ENCODE data around the gene NOTCH2.

NOTCH2 gene

GRCh38 chr1:119946724-119947123 lies 122.7 kb downstream of the NOTCH2 start:
- Histone ChIP-seq H3K36me3 (ENCODE audit: low read depth) (peaks cover 47% of the 10 kb centered on the region), H3K27ac (ENCODE audit: poor library complexity, severe bottlenecking) (no peak overlapping the region), H3K27me3 (ENCODE audit: insufficient read depth, poor library complexity, severe bottlenecking) (no peaks in the 10 kb centered on the region), H3K4me1 (ENCODE audit: insufficient read depth, poor library complexity, severe bottlenecking) (peaks cover 3% of the 10 kb centered on the region), H3K9me3 (ENCODE audit: severe bottlenecking) (no peaks in the 10 kb centered on the region), H3K4me3 (ENCODE audit: severe bottlenecking) (no peak overlapping the region)
- TF ChIP-seq, protein P1, sequence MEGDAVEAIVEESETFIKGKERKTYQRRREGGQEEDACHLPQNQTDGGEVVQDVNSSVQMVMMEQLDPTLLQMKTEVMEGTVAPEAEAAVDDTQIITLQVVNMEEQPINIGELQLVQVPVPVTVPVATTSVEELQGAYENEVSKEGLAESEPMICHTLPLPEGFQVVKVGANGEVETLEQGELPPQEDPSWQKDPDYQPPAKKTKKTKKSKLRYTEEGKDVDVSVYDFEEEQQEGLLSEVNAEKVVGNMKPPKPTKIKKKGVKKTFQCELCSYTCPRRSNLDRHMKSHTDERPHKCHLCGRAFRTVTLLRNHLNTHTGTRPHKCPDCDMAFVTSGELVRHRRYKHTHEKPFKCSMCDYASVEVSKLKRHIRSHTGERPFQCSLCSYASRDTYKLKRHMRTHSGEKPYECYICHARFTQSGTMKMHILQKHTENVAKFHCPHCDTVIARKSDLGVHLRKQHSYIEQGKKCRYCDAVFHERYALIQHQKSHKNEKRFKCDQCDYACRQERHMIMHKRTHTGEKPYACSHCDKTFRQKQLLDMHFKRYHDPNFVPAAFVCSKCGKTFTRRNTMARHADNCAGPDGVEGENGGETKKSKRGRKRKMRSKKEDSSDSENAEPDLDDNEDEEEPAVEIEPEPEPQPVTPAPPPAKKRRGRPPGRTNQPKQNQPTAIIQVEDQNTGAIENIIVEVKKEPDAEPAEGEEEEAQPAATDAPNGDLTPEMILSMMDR (IDR thresholded peaks at IDR 0.05; ENCODE audit: poor library complexity, severe bottlenecking): no peak
- ATAC-seq (ENCODE audit: low read depth) (no peak), DNase-seq (ENCODE audit: low spot score) (no peak)

DNA sequence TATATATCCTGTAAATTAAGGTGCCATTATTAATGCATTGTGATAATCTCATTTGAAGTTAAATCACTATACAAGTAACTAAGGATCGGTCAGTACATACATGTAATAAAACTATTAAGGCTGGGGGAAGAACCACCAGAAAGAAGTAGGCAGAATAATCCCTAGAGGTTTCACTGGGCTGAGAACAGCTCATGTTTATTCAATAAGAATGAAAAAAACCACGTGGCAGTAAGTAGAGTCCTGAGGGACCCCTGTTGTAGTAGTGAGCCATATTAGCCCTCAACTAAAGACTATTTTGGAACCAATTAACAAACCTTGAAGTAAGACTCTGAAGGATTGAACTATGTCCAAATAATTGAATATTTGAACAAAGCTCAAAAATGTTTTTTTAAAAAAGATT lies 126.2 kb downstream of the NOTCH2 start:
- ATAC-seq (ENCODE audit: low read depth): no peak
- H3K4me1 ChIP-seq (ENCODE audit: insufficient read depth, poor library complexity, severe bottlenecking): peaks cover 3% of the 10 kb centered on the region
- no peak overlapping the region for H3K27ac ChIP-seq (ENCODE audit: poor library complexity, severe bottlenecking)
- H3K36me3 ChIP-seq (ENCODE audit: low read depth): peaks cover 62% of the 10 kb centered on the region
- DNase-seq (ENCODE audit: low spot score): no peak
- H3K9me3 ChIP-seq (ENCODE audit: severe bottlenecking): no peaks in the 10 kb centered on the region
- no peak overlapping the region for H3K4me3 ChIP-seq (ENCODE audit: severe bottlenecking)
- H3K27me3 ChIP-seq (ENCODE audit: insufficient read depth, poor library complexity, severe bottlenecking): no peaks in the 10 kb centered on the region
- TF ChIP-seq, protein P1 (IDR thresholded peaks at IDR 0.05; ENCODE audit: poor library complexity, severe bottlenecking): no peak

- TF ChIP-seq, protein P1 (IDR thresholded peaks at IDR 0.05; ENCODE audit: poor library complexity, severe bottlenecking): no peak
- ATAC-seq (ENCODE audit: low read depth) (no peak), DNase-seq (ENCODE audit: low spot score) (no peak)
- no peaks in the 10 kb centered on the region for H3K27me3 ChIP-seq (ENCODE audit: insufficient read depth, poor library complexity, severe bottlenecking)
- no peak overlapping the region for H3K4me3 ChIP-seq (ENCODE audit: severe bottlenecking)
- H3K36me3 ChIP-seq (ENCODE audit: low read depth): peaks cover 64% of the 10 kb centered on the region
- no peak overlapping the region for H3K27ac ChIP-seq (ENCODE audit: poor library complexity, severe bottlenecking)
- no peaks in the 10 kb centered on the region for H3K4me1 ChIP-seq (ENCODE audit: insufficient read depth, poor library complexity, severe bottlenecking)
- no peaks in the 10 kb centered on the region for H3K9me3 ChIP-seq (ENCODE audit: severe bottlenecking)
Observed at GRCh38 chr1:119941392-119941791, 128.1 kb downstream of the NOTCH2 start.

GRCh38 chr1:119940697-119941096 lies 128.8 kb downstream of the NOTCH2 start:
- TF ChIP-seq, protein P1 (IDR thresholded peaks at IDR 0.05; ENCODE audit: poor library complexity, severe bottlenecking): no peak
- H3K9me3 ChIP-seq (ENCODE audit: severe bottlenecking): no peaks in the 10 kb centered on the region

DNA sequence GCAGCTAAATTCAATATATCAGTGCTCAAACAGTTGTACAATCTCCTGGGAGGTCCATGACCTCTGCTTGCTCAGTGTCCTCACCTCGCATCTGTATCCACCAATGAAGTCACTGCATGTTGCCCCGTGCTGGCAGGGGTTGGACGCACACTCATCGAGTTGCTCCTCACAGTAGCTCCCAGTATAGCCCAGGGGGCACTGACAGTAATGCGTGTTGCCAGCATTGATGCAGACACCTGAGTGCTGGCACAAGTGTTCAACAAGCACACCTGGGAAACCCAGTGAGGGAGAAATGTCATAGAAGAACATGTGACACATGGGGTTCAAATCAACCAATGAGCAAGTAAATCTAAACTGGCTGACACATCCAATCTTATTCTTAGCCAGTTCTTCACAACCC lies 132.3 kb downstream of the NOTCH2 start:
- H3K4me1 ChIP-seq (ENCODE audit: insufficient read depth, poor library complexity, severe bottlenecking): no peaks in the 10 kb centered on the region
- peaks cover 91% of the 10 kb centered on the region for H3K36me3 ChIP-seq (ENCODE audit: low read depth)
- H3K9me3 ChIP-seq (ENCODE audit: severe bottlenecking): no peaks in the 10 kb centered on the region

More at GRCh38 chr1:119940697-119941096, 128.8 kb downstream of the NOTCH2 start:
- Histone ChIP-seq H3K4me3 (ENCODE audit: severe bottlenecking) (no peak overlapping the region), H3K4me1 (ENCODE audit: insufficient read depth, poor library complexity, severe bottlenecking) (no peaks in the 10 kb centered on the region), H3K27ac (ENCODE audit: poor library complexity, severe bottlenecking) (no peak overlapping the region), H3K27me3 (ENCODE audit: insufficient read depth, poor library complexity, severe bottlenecking) (no peaks in the 10 kb centered on the region), H3K36me3 (ENCODE audit: low read depth) (peaks cover 67% of the 10 kb centered on the region)
- no peak for DNase-seq (ENCODE audit: low spot score)
- no peak for ATAC-seq (ENCODE audit: low read depth)

More for the DNA sequence above, 132.3 kb downstream of the NOTCH2 start:
- H3K27me3 ChIP-seq (ENCODE audit: insufficient read depth, poor library complexity, severe bottlenecking): no peaks in the 10 kb centered on the region
- H3K27ac ChIP-seq (ENCODE audit: poor library complexity, severe bottlenecking): no peak overlapping the region
- no peak for DNase-seq (ENCODE audit: low spot score)
- ATAC-seq (ENCODE audit: low read depth): no peak
- TF ChIP-seq, protein P1 (IDR thresholded peaks at IDR 0.05; ENCODE audit: poor library complexity, severe bottlenecking): no peak
- no peak overlapping the region for H3K4me3 ChIP-seq (ENCODE audit: severe bottlenecking)
